Thymus (tissue), 11 donors: ENCODE measurements around the gene CPXM1. TPM values are rescaled to one million over a fixed set of nuclear protein-coding genes. Genes with fewer than 3 reads are reported as not detected.

Source experiments
- DNase-seq, 9 donors: peaks; one replicate each; pipeline ENCODE4 v3.0.0-alpha.2; 2013; ENCODE audit warnings: low spot score in 9 of 9, low read depth in 6 of 9, missing footprints in 1 of 9
- H3K27ac ChIP-seq, 2 donors: one replicate each; pipeline ENCODE4 v1.5.1; 2013; ENCODE audit warnings: control low read depth in 1 of 2, low read depth in 1 of 2, low read length in 1 of 2, mild to moderate bottlenecking in 1 of 2, moderate library complexity in 1 of 2
- H3K27me3 ChIP-seq, 2 donors: one replicate each; pipeline ENCODE4 v1.5.1; 2013; ENCODE audit warnings: low read length in 1 of 2; ENCODE audit not compliant: control insufficient read depth in 2 of 2, insufficient read depth in 1 of 2
- H3K36me3 ChIP-seq, 2 donors: one replicate each; pipeline ENCODE4 v1.5.1; 2013; ENCODE audit warnings: low read length in 1 of 2, mild to moderate bottlenecking in 1 of 2, moderate library complexity in 1 of 2; ENCODE audit not compliant: control insufficient read depth in 2 of 2, insufficient read depth in 2 of 2
- H3K4me1 ChIP-seq, 2 donors: one replicate each; pipeline ENCODE4 v1.5.1; 2013; ENCODE audit warnings: low read length in 2 of 2; ENCODE audit not compliant: control insufficient read depth in 2 of 2, insufficient read depth in 2 of 2
- H3K4me3 ChIP-seq, 2 donors: one replicate each; pipeline ENCODE4 v1.5.1; 2013; ENCODE audit warnings: low read length in 2 of 2, control low read depth in 1 of 2, mild to moderate bottlenecking in 1 of 2
- H3K9me3 ChIP-seq, 2 donors: one replicate each; pipeline ENCODE4 v1.5.1; 2013; ENCODE audit warnings: low read length in 1 of 2, mild to moderate bottlenecking in 1 of 2; ENCODE audit not compliant: control insufficient read depth in 2 of 2, insufficient read depth in 1 of 2
- WGBS: extraction: QIAGEN DNeasy Blood & Tissue Kit; methylation state at CpG from one replicate; pipeline ENCODE4 v1.1.7; 2013; 5-methylcytosine and 5-hydroxymethylcytosine counted together
- polyA plus RNA-seq: library from polyadenylated mRNA; stranded (reverse); fragments of 200-250 nt; gene quantifications from one replicate; pipeline ENCODE4 v1.2.3, GENCODE V29; 2013
- total RNA-seq: library from RNA; stranded (reverse); fragments of 120-200 nt; gene quantifications from one replicate; pipeline ENCODE4 v1.2.4, GENCODE V29; 2013
- donor health status: healthy.

Gene CPXM1
- total and polyA plus RNA-seq, 2 donors, result 11.9 to 14.1 TPM

DNA sequence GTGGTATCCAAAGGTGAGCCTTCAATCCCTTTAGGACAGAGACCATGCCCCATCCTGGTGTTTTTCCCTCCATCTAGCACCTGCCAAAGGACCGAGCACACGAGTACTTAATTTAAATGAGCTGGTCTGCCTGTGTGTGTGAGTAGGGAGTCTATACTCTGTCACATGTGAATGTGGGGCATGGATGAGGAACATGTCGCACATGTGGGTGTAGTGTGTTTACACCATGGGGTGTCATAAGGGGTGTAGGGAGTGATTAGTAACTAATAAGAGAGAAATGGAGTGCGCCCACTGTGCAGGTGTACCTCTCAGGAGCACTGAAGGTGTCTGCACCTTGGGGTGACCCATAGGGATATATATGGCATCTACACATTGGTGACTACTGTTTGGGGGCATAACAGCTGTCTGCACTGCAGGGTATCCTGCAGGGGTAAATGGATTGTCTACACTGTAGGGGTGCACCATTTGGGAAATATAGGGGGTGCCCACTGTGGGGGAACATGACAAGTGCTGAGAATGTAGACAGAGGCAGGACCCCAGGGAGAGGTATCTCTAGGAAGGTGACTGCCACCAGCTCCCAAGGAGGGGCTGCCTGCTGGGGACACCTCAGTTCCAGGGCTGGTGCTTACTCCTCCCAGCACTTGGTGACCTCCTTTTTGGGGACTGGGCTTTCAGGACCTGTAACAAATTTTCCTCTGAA lies 54.3 kb downstream of the CPXM1 start:
- 94% methylated on average over 4 of the region's 4 CpGs for WGBS
- peaks cover 0 to 2% of the 10 kb centered on the region in 2 donors for H3K4me1 ChIP-seq
- DNase-seq, result no peak
- no peak overlapping the region for H3K4me3 ChIP-seq
- H3K27ac ChIP-seq, result no peak overlapping the region
- peaks cover 0 to 1% of the 10 kb centered on the region in 2 donors for H3K9me3 ChIP-seq
- no peaks in the 10 kb centered on the region for H3K36me3 ChIP-seq
- H3K27me3 ChIP-seq, result peaks cover 29 to 80% of the 10 kb centered on the region in 2 donors

DNA sequence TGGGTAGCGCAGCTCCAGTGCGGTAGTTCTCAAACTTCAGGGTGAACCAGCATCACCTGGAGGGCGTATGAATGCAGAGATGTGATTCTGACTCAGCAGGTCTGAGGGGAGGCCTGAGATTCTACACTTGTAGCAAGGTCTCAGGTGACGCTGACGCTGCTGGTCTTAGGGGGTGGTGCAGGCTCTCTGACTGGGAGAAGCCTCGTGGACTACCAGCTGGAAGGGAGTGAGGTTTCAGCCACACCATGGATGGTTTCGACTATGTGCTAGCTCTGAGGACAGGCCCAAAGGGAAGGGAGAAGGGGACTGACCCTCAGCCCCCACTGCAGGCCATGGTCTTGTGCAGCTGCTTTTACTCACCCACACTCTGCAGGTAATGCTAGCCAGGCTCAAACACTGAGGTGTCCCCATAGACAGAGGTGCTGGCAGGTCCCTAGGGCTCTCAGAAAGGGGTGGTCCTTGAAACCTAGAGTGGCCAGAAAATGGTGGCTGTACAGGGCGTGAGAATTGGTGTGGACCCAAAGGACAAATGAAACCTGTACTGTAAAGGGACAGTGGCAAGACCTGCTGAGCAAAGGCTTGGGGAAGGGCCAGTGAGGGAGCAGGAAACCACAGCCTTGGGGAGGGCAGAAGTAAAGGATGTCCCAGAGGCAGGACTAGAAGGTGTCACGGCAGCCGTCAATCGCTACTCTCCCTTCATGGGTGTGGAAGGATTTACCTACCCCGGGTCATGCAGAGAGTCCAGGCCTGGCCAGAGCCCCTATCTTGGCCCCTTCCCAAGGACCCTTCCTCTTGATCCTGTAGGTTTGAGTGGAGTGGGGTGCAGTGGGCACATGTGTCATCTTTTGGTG lies 55.1 kb downstream of the CPXM1 start:
- Histone ChIP-seq H3K4me1 (peaks cover 0 to 2% of the 10 kb centered on the region in 2 donors), H3K27ac (no peak overlapping the region), H3K9me3 (peaks cover 0 to 1% of the 10 kb centered on the region in 2 donors), H3K27me3 (peaks cover 21 to 75% of the 10 kb centered on the region in 2 donors), H3K36me3 (no peaks in the 10 kb centered on the region), H3K4me3 (no peak overlapping the region)
- DNase-seq, result no peak
- WGBS, result 79% methylated on average over 12 of the region's 12 CpGs

Other genes starting within 250 kb of the CPXM1 start
- 236 TPM for gene NOP56, start 148.0 kb downstream of the CPXM1 start, total RNA-seq
- gene NOP56, start 148.0 kb downstream of the CPXM1 start, polyA plus RNA-seq, result 152 TPM
- gene IDH3B, start 136.4 kb downstream of the CPXM1 start, total RNA-seq, result 121 TPM
- gene IDH3B, start 136.4 kb downstream of the CPXM1 start, polyA plus RNA-seq, result 68.9 TPM
- 2.9 TPM for gene EBF4, start 107.8 kb downstream of the CPXM1 start, total RNA-seq
- gene EBF4, start 107.8 kb downstream of the CPXM1 start, polyA plus RNA-seq, result 9.9 TPM
- gene C20orf141, start 14.4 kb upstream of the CPXM1 start, total RNA-seq, result not detected
- gene C20orf141, start 14.4 kb upstream of the CPXM1 start, polyA plus RNA-seq, result 1.3 TPM
- gene TMEM239, start 15.7 kb upstream of the CPXM1 start, total RNA-seq, result 0.05 TPM
- under 0.01 TPM for gene TMEM239, start 15.7 kb upstream of the CPXM1 start, polyA plus RNA-seq
- gene PCED1A, start 40.0 kb upstream of the CPXM1 start, total RNA-seq, result 25.1 TPM
- gene PCED1A, start 40.0 kb upstream of the CPXM1 start, polyA plus RNA-seq, result 105 TPM
- gene VPS16, start 40.1 kb upstream of the CPXM1 start, total RNA-seq, result 37.0 TPM
- 93.3 TPM for gene VPS16, start 40.1 kb upstream of the CPXM1 start, polyA plus RNA-seq
- 55.0 TPM for gene PTPRA, start 72.9 kb upstream of the CPXM1 start, total RNA-seq
- gene PTPRA, start 72.9 kb upstream of the CPXM1 start, polyA plus RNA-seq, result 35.5 TPM
- gene GNRH2, start 243.0 kb upstream of the CPXM1 start, total RNA-seq, result 0.14 TPM
- gene GNRH2, start 243.0 kb upstream of the CPXM1 start, polyA plus RNA-seq, result 0.66 TPM
- 47.5 TPM for gene MRPS26, start 245.4 kb upstream of the CPXM1 start, total RNA-seq
- 40.5 TPM for gene MRPS26, start 245.4 kb upstream of the CPXM1 start, polyA plus RNA-seq